GM23338 (cell line): ENCODE measurements around the gene PTPRB. TPM values are rescaled to one million over a fixed set of nuclear protein-coding genes. Genes with fewer than 3 reads are reported as not detected.

ENCODE experiments used
- ATAC-seq: fragments of 200-7000 bp; cut with Tn5 transposase; 3 replicates; pipeline ENCODE4 v1.9.1; 2020
- DNase-seq: peaks from one replicate; pipeline ENCODE4 v3.0.0-alpha.2; 2015; ENCODE audit warnings: low spot score
- H2AFZ ChIP-seq: fragments of 200-600 bp; sonication (generic); 2 replicates; pipeline ENCODE4 v1.8.0; 2016; ENCODE audit warnings: antibody characterized with exemption, mild to moderate bottlenecking, moderate library complexity
- H3F3A ChIP-seq: fragments of 200-600 bp; sonication (generic); replicated peaks from 2 replicates; pipeline ENCODE4 v1.8.0; 2017; ENCODE audit warnings: antibody characterized with exemption, mixed run types, low read depth
- H3K27ac ChIP-seq: fragments of 200-600 bp; sonication (generic); 2 replicates; pipeline ENCODE4 v1.6.1; 2016; ENCODE audit warnings: low read depth
- H3K27me3 ChIP-seq: fragments of 200-600 bp; sonication (generic); 2 replicates; pipeline ENCODE4 v1.8.0; 2016; ENCODE audit warnings: mild to moderate bottlenecking, mixed run types, moderate library complexity; ENCODE audit not compliant: insufficient read depth
- H3K36me3 ChIP-seq: fragments of 200-600 bp; sonication (generic); 2 replicates; pipeline ENCODE4 v1.8.0; 2016; ENCODE audit warnings: mild to moderate bottlenecking; ENCODE audit not compliant: insufficient read depth
- H3K4me1 ChIP-seq: fragments of 200-600 bp; sonication (generic); 2 replicates; pipeline ENCODE4 v1.8.0; 2016; ENCODE audit warnings: mild to moderate bottlenecking, moderate library complexity; ENCODE audit not compliant: insufficient read depth
- H3K4me2 ChIP-seq: fragments of 200-600 bp; sonication (generic); 2 replicates; pipeline ENCODE4 v1.7.1; 2017; ENCODE audit warnings: mixed run types
- H3K4me3 ChIP-seq: fragments of 200-600 bp; sonication (generic); 2 replicates; pipeline ENCODE4 v1.6.1; 2016; ENCODE audit warnings: mixed run types
- H3K79me2 ChIP-seq: fragments of 200-600 bp; sonication (generic); replicated peaks from 2 replicates; pipeline ENCODE4 v1.8.0; 2017; ENCODE audit warnings: mild to moderate bottlenecking; ENCODE audit not compliant: insufficient read depth
- H3K9me2 ChIP-seq: fragments of 200-600 bp; sonication (generic); 2 replicates; pipeline ENCODE4 v1.8.0; 2017; ENCODE audit not compliant: insufficient read depth
- H4K20me1 ChIP-seq: fragments of 200-600 bp; sonication (generic); replicated peaks from 2 replicates; pipeline ENCODE4 v1.8.0; 2017; ENCODE audit warnings: mild to moderate bottlenecking; ENCODE audit not compliant: insufficient read depth
- H3K27ac Mint-ChIP-seq: 2 replicates; pipeline ENCODE4 v1.8.0; 2020; ENCODE audit warnings: inconsistent platforms, mild to moderate bottlenecking, moderate library complexity, mixed read lengths
- H3K27me3 Mint-ChIP-seq: 3 replicates; pipeline ENCODE4 v1.8.0; 2022; ENCODE audit warnings: low read depth, mild to moderate bottlenecking, moderate library complexity, mixed read lengths, inconsistent platforms; ENCODE audit not compliant: insufficient read depth, poor library complexity
- H3K36me3 Mint-ChIP-seq: 3 replicates; pipeline ENCODE4 v1.8.0; 2021; ENCODE audit warnings: low read depth, mild to moderate bottlenecking, inconsistent platforms, moderate library complexity, mixed read lengths
- H3K4me1 Mint-ChIP-seq: 3 replicates; pipeline ENCODE4 v1.8.0; 2020; ENCODE audit warnings: mild to moderate bottlenecking, inconsistent platforms, mixed read lengths
- H3K4me3 Mint-ChIP-seq: 3 replicates; pipeline ENCODE4 v1.8.0; 2021; ENCODE audit warnings: moderate library complexity, mild to moderate bottlenecking, inconsistent platforms, mixed read lengths
- H3K9me3 Mint-ChIP-seq: 3 replicates; pipeline ENCODE4 v1.8.0; 2020; ENCODE audit warnings: moderate library complexity, mild to moderate bottlenecking, inconsistent platforms, mixed read lengths
- CREB1 ChIP-seq: fragments of 250-450 bp; sonication (Bioruptor Pico); IDR thresholded peaks from 2 replicates; pipeline ENCODE4 v1.5.0; 2020; ENCODE audit warnings: low read depth, mild to moderate bottlenecking, moderate library complexity
- EZH2phosphoT487 ChIP-seq: fragments of 200-600 bp; sonication (generic); IDR thresholded peaks from one replicate; pipeline ENCODE4 v1.8.1; 2018; ENCODE audit warnings: antibody characterized with exemption; ENCODE audit not compliant: unreplicated experiment
- JUNB ChIP-seq: IDR thresholded peaks from one replicate; pipeline ENCODE4 v1.6.1; 2016; ENCODE audit warnings: antibody characterized with exemption; ENCODE audit not compliant: unreplicated experiment
- POLR2AphosphoS5 ChIP-seq: IDR thresholded peaks from 2 replicates; pipeline ENCODE4 v1.6.1; 2016; ENCODE audit warnings: antibody characterized with exemption, low read depth
- STAT1 ChIP-seq: IDR thresholded peaks from one replicate; pipeline ENCODE4 v1.6.1; 2016; ENCODE audit warnings: antibody characterized with exemption; ENCODE audit not compliant: unreplicated experiment
- ZNF331 ChIP-seq: fragments of 250-450 bp; sonication (Bioruptor Pico); IDR thresholded peaks from 2 replicates; pipeline ENCODE4 v1.5.0; 2020; ENCODE audit warnings: low read depth, mild to moderate bottlenecking, moderate library complexity
- polyA plus RNA-seq: library from polyadenylated mRNA; unstranded; fragments of >200 nt; fragmentation: Nextera tagmentation; extraction: Ambion mirVana; gene quantifications from 2 replicates; pipeline ENCODE4 v1.2.1, GENCODE V29; 2016
- total RNA-seq: library from RNA; depleted of rRNA; stranded (reverse); fragments of >200 nt; shearing (Covaris generic); gene quantifications from 2 replicates; pipeline ENCODE4 v1.2.3, GENCODE V29; 2014
- TF ChIP-seq, protein P1 (sequence below): fragments of 250-450 bp; sonication (Bioruptor Pico); IDR thresholded peaks from 2 replicates; pipeline ENCODE4 v1.5.0; 2020; ENCODE audit warnings: mild to moderate bottlenecking, moderate library complexity
- TF ChIP-seq, protein P2 (sequence below), 2 experiments: fragments of 200-600 bp in 1 of 2; sonication (generic) in 1 of 2; conservative IDR thresholded peaks; 2 replicates each; pipeline versions ENCODE4 v1.5.1 to v1.6.1; 2016 to 2017; ENCODE audit warnings: antibody characterized with exemption in 2 of 2, low read depth in 2 of 2, mild to moderate bottlenecking in 2 of 2, moderate library complexity in 1 of 2
- TF ChIP-seq, protein P3 (sequence below): IDR thresholded peaks from 2 replicates; pipeline ENCODE4 v1.6.1; 2016; ENCODE audit warnings: antibody characterized with exemption

PTPRB gene
- total and polyA plus RNA-seq, 2 experiments from 2014 or later = 0.13 to 1.7 TPM

DNA sequence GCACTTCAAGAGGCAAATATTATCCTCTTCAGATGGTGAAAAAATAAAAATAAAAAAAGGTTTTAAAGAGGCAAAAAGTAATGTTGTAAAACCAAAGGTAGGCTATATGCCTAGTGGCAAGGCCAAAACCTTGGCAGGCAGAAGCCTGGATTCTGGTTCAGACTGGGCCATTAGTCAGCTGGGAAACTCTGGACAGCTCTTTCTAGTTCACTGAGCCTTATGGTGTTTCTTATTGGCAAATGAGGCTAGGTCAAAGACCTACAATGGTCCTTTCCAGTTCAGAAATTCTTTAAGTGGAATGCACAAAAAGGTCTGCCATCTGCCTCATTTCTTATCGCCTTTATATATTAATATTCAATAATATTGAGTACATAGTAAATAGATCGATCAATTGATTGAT lies 44.6 kb downstream of the PTPRB start:
- H3K4me1 ChIP-seq = no peaks in the 10 kb centered on the region
- Mint-ChIP-seq H3K36me3 (peaks cover 4% of the 10 kb centered on the region; the same call in 1 of the 3 replicates), H3K9me3 (no peaks in the 10 kb centered on the region; the same call in 2 of the 3 replicates), H3K4me1 (peaks cover 3% of the 10 kb centered on the region; the same call in 1 of the 3 replicates), H3K4me3 (no peak overlapping the region), H3K27me3 (peaks cover 6% of the 10 kb centered on the region), H3K27ac (no peak overlapping the region)
- TF ChIP-seq, protein P1, sequence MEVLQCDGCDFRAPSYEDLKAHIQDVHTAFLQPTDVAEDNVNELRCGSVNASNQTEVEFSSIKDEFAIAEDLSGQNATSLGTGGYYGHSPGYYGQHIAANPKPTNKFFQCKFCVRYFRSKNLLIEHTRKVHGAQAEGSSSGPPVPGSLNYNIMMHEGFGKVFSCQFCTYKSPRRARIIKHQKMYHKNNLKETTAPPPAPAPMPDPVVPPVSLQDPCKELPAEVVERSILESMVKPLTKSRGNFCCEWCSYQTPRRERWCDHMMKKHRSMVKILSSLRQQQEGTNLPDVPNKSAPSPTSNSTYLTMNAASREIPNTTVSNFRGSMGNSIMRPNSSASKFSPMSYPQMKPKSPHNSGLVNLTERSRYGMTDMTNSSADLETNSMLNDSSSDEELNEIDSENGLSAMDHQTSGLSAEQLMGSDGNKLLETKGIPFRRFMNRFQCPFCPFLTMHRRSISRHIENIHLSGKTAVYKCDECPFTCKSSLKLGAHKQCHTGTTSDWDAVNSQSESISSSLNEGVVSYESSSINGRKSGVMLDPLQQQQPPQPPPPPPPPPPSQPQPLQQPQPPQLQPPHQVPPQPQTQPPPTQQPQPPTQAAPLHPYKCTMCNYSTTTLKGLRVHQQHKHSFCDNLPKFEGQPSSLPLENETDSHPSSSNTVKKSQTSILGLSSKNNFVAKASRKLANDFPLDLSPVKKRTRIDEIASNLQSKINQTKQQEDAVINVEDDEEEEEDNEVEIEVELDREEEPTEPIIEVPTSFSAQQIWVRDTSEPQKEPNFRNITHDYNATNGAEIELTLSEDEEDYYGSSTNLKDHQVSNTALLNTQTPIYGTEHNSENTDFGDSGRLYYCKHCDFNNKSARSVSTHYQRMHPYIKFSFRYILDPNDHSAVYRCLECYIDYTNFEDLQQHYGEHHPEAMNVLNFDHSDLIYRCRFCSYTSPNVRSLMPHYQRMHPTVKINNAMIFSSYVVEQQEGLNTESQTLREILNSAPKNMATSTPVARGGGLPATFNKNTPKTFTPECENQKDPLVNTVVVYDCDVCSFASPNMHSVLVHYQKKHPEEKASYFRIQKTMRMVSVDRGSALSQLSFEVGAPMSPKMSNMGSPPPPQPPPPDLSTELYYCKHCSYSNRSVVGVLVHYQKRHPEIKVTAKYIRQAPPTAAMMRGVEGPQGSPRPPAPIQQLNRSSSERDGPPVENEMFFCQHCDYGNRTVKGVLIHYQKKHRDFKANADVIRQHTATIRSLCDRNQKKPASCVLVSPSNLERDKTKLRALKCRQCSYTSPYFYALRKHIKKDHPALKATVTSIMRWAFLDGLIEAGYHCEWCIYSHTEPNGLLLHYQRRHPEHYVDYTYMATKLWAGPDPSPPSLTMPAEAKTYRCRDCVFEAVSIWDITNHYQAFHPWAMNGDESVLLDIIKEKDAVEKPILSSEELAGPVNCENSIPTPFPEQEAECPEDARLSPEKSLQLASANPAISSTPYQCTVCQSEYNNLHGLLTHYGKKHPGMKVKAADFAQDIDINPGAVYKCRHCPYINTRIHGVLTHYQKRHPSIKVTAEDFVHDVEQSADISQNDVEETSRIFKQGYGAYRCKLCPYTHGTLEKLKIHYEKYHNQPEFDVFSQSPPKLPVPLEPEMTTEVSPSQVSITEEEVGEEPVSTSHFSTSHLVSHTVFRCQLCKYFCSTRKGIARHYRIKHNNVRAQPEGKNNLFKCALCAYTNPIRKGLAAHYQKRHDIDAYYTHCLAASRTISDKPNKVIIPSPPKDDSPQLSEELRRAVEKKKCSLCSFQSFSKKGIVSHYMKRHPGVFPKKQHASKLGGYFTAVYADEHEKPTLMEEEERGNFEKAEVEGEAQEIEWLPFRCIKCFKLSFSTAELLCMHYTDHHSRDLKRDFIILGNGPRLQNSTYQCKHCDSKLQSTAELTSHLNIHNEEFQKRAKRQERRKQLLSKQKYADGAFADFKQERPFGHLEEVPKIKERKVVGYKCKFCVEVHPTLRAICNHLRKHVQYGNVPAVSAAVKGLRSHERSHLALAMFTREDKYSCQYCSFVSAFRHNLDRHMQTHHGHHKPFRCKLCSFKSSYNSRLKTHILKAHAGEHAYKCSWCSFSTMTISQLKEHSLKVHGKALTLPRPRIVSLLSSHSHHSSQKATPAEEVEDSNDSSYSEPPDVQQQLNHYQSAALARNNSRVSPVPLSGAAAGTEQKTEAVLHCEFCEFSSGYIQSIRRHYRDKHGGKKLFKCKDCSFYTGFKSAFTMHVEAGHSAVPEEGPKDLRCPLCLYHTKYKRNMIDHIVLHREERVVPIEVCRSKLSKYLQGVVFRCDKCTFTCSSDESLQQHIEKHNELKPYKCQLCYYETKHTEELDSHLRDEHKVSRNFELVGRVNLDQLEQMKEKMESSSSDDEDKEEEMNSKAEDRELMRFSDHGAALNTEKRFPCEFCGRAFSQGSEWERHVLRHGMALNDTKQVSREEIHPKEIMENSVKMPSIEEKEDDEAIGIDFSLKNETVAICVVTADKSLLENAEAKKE = no peak
- no peak for TF ChIP-seq JUNB
- ATAC-seq (no peak), DNase-seq (no peak)
- no peaks in the 10 kb centered on the region for H4K20me1 ChIP-seq
- H3K4me3 ChIP-seq = no peak overlapping the region
- H3K27ac ChIP-seq = no peak overlapping the region
- no peaks in the 10 kb centered on the region for H3K27me3 ChIP-seq
- no peaks in the 10 kb centered on the region for H3K79me2 ChIP-seq
- H3F3A ChIP-seq = no peaks in the 10 kb centered on the region
- H3K4me2 ChIP-seq = no peak overlapping the region
- H3K9me2 ChIP-seq = no peaks in the 10 kb centered on the region; the same call in 1 of the 2 replicates
- H3K36me3 ChIP-seq = no peaks in the 10 kb centered on the region
- no peak overlapping the region for H2AFZ ChIP-seq

DNA sequence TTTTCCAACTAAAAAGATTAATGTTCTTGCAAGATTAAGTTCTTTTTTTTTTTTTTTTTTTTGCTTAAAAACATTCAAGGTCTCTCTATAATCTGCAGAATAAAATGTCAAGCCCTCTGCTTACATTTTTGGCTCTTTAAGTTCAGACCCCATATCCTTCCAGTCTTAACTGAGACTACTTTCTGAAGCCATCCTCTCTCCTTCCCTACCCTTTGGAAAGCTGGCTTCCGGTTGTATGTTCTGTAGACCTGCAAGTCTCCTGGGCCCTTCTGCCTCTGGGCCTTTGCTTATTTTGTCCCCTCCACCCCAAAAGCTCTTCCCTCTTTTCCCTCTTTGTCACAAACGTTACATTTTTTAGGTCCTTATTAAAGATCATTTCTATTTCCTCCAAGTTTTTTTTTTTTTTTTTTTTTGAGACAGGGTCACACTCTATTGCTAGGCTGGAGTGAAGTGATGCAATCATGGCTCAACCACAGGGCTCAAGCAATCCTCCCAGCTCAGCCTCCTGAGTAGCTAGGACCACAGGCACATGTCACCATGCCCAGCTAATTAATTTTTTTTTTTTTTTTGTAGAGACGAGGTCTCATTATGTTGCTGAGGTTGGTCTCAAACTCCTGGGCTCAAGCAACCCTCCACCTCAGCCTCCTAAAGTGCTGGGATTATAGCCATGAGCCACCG lies 46.5 kb downstream of the PTPRB start:
- Histone ChIP-seq H3K4me1 (no peaks in the 10 kb centered on the region), H3F3A (no peaks in the 10 kb centered on the region), H3K4me2 (no peak overlapping the region), H3K79me2 (no peaks in the 10 kb centered on the region), H4K20me1 (no peaks in the 10 kb centered on the region), H2AFZ (0 out of 2 replicates have a peak overlapping the region, but pooled peaks have one; percentile 54), H3K9me2 (no peaks in the 10 kb centered on the region; the same call in 1 of the 2 replicates), H3K4me3 (no peak overlapping the region), H3K27me3 (no peaks in the 10 kb centered on the region), H3K27ac (no peak overlapping the region), H3K36me3 (no peaks in the 10 kb centered on the region)
- DNase-seq (no peak), ATAC-seq (no peak; the same call in 2 of the 3 replicates)
- Mint-ChIP-seq H3K4me3 (no peak overlapping the region), H3K27me3 (peaks cover 6% of the 10 kb centered on the region), H3K4me1 (peaks cover 3% of the 10 kb centered on the region; the same call in 1 of the 3 replicates), H3K36me3 (peaks cover 15% of the 10 kb centered on the region), H3K27ac (no peak overlapping the region), H3K9me3 (peaks cover 9% of the 10 kb centered on the region)
- TF ChIP-seq, protein P2, sequence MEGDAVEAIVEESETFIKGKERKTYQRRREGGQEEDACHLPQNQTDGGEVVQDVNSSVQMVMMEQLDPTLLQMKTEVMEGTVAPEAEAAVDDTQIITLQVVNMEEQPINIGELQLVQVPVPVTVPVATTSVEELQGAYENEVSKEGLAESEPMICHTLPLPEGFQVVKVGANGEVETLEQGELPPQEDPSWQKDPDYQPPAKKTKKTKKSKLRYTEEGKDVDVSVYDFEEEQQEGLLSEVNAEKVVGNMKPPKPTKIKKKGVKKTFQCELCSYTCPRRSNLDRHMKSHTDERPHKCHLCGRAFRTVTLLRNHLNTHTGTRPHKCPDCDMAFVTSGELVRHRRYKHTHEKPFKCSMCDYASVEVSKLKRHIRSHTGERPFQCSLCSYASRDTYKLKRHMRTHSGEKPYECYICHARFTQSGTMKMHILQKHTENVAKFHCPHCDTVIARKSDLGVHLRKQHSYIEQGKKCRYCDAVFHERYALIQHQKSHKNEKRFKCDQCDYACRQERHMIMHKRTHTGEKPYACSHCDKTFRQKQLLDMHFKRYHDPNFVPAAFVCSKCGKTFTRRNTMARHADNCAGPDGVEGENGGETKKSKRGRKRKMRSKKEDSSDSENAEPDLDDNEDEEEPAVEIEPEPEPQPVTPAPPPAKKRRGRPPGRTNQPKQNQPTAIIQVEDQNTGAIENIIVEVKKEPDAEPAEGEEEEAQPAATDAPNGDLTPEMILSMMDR (conservative IDR thresholded peaks at IDR 0.05; ENCODE audit: low read depth in 2 of 2) = no peak
- no peak for TF ChIP-seq EZH2phosphoT487
- TF ChIP-seq POLR2AphosphoS5 = no peak
- no peak for TF ChIP-seq CREB1 (CRISPR knock-in tag)
- no peak for TF ChIP-seq ZNF331 (CRISPR knock-in tag)
- TF ChIP-seq STAT1 = no peak
- TF ChIP-seq, protein P3, sequence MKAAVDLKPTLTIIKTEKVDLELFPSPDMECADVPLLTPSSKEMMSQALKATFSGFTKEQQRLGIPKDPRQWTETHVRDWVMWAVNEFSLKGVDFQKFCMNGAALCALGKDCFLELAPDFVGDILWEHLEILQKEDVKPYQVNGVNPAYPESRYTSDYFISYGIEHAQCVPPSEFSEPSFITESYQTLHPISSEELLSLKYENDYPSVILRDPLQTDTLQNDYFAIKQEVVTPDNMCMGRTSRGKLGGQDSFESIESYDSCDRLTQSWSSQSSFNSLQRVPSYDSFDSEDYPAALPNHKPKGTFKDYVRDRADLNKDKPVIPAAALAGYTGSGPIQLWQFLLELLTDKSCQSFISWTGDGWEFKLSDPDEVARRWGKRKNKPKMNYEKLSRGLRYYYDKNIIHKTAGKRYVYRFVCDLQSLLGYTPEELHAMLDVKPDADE = no peak
